Measurements from ENCODE around the gene CES2.

GRCh38 chr16:66936889-66937554, 1.7 kb downstream of the CES2 start:
- no peak for TF ChIP-seq POLR2AphosphoS5 (IDR thresholded peaks at IDR 0.05; ENCODE audit: borderline replicate concordance, low read depth, low read length)
- no peak for TF ChIP-seq EZH2 (IDR thresholded peaks at IDR 0.05)
- no peak for TF ChIP-seq FOXP2 (optimal IDR thresholded peaks at IDR 0.05; ENCODE audit: control extremely low read depth, extremely low read length, insufficient read depth)

Data from SK-N-MC (cell line).